GM12891 (cell line): ENCODE data around the gene MRPL55.

ENCODE experiments used
- POLR2A ChIP-seq: IDR thresholded peaks from 2 replicates; pipeline ENCODE4 v1.6.1; 2011; ENCODE audit warnings: low read depth, low read length, control low read depth
- POLR2AphosphoS5 ChIP-seq: IDR thresholded peaks from 2 replicates; pipeline ENCODE4 v1.6.1; 2011; ENCODE audit warnings: low read depth, low read length, control low read depth

DNA sequence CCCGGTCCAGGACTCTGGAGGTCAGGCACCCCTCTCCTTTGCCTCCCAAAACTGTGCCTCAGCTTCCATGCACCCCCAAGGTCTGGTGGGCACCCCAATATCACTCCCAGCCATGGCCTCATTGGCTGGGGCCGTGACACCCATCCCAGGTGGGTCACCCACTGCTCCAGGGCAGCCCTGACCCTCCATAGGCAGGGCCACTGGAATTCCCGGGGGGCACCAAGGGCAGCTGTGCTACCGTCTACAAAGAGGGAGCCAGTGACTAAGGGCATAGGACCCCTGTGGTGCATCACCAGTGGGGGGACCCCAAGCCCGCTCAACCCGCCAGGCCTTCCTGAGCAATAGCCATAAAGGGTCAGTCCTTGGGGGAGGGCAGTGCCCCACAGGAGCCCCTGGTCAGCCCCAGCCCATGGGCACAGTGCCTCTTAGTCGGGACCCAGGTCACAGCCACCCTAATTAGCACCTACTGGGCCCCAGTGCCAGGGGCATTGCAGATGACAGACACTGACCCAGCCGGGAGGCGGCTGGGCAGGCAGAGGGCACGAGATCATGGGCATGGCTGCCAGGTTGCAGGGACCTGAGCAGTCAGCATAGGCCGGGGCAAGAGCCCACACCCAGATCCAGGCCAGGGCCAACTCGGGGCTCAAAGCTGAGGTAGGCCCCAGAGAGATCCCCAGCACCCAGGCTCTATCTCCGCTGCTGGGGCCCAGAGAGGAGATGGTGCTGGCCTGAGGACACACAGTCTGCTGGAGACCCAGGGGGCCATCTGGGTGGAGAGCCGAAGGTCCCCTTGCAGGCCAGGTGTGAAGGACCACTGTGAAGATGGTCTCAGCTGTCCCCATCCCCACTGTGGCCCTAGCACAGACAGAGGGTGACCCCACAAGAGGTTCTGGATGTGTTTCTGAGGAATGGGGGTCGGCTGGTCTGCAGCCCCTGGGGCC, 45.6 kb downstream of the MRPL55 start:
- no peak for TF ChIP-seq POLR2A
- no peak for TF ChIP-seq POLR2AphosphoS5
